Right cardiac atrium (tissue), 5 donors: ENCODE results near the gene SDHA. TPM values are rescaled to one million over a fixed set of nuclear protein-coding genes. Genes with fewer than 3 reads are reported as not detected.
"Not testable (repeated sequence)": the region's sequence is repeated elsewhere in the genome, so short reads cannot be mapped to it uniquely, and the experiment has no call there.

Experiments used
- ATAC-seq, 2 donors: fragments of 200-7000 bp; cut with Tn5 transposase; one replicate each; pipeline versions ENCODE4 v1.8.0 to v1.9.1; 2020; ENCODE audit warnings: moderate library complexity in 2 of 2, mild to moderate bottlenecking in 1 of 2
- DNase-seq, 3 donors: peaks; one replicate each; pipeline ENCODE4 v3.0.0-alpha.2; 2020
- H3K27ac ChIP-seq: one replicate; pipeline ENCODE4 v1.5.1; 2013; ENCODE audit warnings: mild to moderate bottlenecking, low read length, control low read depth, moderate library complexity
- H3K27me3 ChIP-seq: one replicate; pipeline ENCODE4 v1.6.1; 2013; ENCODE audit not compliant: control insufficient read depth, insufficient read depth
- H3K4me1 ChIP-seq: one replicate; pipeline ENCODE4 v1.6.1; 2013; ENCODE audit warnings: low read length; ENCODE audit not compliant: control insufficient read depth, insufficient read depth
- H3K4me3 ChIP-seq: one replicate; pipeline ENCODE4 v1.5.1; 2013; ENCODE audit warnings: low read length, control low read depth
- H3K9me3 ChIP-seq: one replicate; pipeline ENCODE4 v1.6.1; 2013; ENCODE audit warnings: low read length; ENCODE audit not compliant: control insufficient read depth
- WGBS: extraction: QIAGEN DNeasy Blood & Tissue Kit; methylation state at CpG from one replicate; pipeline ENCODE4 v1.1.7; 2013; 5-methylcytosine and 5-hydroxymethylcytosine counted together
- intact Hi-C, 4 donors: fragments of 100-400 bp; cut with DNase I; formaldehyde crosslinking; loops; one replicate each; pipeline versions ENCODE4 v1.11.0 to v1.14.0; 2022 to 2023
- long read RNA-seq, 4 donors: library from polyadenylated mRNA; unstranded; transcript quantifications; one replicate each; pipeline ENCODE4 v2.0.0, GENCODE V29; 2020 to 2021
- polyA plus RNA-seq: library from polyadenylated mRNA; stranded (reverse); fragments of 200-250 nt; gene quantifications from one replicate; pipeline ENCODE4 v1.2.3, GENCODE V29; 2013
- total RNA-seq, 4 donors: library from RNA; stranded (reverse); fragmentation: NEBNext Ultra II Directional; extraction: Animal tissue kit (Norgen Biotek cat#: 25700); gene quantifications; one replicate each; pipeline ENCODE4 v1.2.1, GENCODE V29; 2021
- donor health status: healthy with polysubstance abuse.
- donor health status: DM: no; HTN: yes; CAD: no.
- donor health status: DM: no; HTN: no; CAD: no.
- donor health status: DM: no; HTN: yes; CAD: no; lungs with severe emphysema.
- donor health status: DM: yes; HTN: yes; CAD: no.

Gene SDHA
- 100 to 1,000 TPM; 370 to 452 (median 422) TPM for total RNA-seq
- polyA plus RNA-seq, result 605 TPM
- long read RNA-seq, donor 1, transcript SDHA-201 (15 exons, 2,390 nt), result major isoform, 1,434 of 1,598 reads
- long read RNA-seq, donor 1, transcript SDHA-216 (10 exons, 2,209 nt), result minor isoform, 10 of 1,598 reads
- long read RNA-seq, donor 1, partial matches to known transcripts, result 122 of 1,598 reads
- long read RNA-seq, donor 1, other reads (novel, unspliced or antisense), result 25 of 1,598 reads
- long read RNA-seq, donor 2, transcript SDHA-201 (15 exons, 2,390 nt), result major isoform, 477 of 762 reads
- long read RNA-seq, donor 2, partial matches to known transcripts, result 50 of 762 reads
- long read RNA-seq, donor 2, other reads (novel, unspliced or antisense), result 228 of 762 reads
- long read RNA-seq, donor 3, transcript SDHA-204 (13 exons, 2,067 nt), result minor isoform, 18 of 3,572 reads
- long read RNA-seq, donor 3, transcript SDHA-216 (10 exons, 2,209 nt), result minor isoform, 13 of 3,572 reads
- long read RNA-seq, donor 3, transcript SDHA-201 (15 exons, 2,390 nt), result major isoform, 3,210 of 3,572 reads
- long read RNA-seq, donor 3, partial matches to known transcripts, result 202 of 3,572 reads
- long read RNA-seq, donor 3, other reads (novel, unspliced or antisense), result 124 of 3,572 reads
- long read RNA-seq, donor 4, transcript SDHA-201 (15 exons, 2,390 nt), result major isoform, 663 of 722 reads
- long read RNA-seq, donor 4, partial matches to known transcripts, result 36 of 722 reads
- long read RNA-seq, donor 4, other reads (novel, unspliced or antisense), result 15 of 722 reads

DNA sequence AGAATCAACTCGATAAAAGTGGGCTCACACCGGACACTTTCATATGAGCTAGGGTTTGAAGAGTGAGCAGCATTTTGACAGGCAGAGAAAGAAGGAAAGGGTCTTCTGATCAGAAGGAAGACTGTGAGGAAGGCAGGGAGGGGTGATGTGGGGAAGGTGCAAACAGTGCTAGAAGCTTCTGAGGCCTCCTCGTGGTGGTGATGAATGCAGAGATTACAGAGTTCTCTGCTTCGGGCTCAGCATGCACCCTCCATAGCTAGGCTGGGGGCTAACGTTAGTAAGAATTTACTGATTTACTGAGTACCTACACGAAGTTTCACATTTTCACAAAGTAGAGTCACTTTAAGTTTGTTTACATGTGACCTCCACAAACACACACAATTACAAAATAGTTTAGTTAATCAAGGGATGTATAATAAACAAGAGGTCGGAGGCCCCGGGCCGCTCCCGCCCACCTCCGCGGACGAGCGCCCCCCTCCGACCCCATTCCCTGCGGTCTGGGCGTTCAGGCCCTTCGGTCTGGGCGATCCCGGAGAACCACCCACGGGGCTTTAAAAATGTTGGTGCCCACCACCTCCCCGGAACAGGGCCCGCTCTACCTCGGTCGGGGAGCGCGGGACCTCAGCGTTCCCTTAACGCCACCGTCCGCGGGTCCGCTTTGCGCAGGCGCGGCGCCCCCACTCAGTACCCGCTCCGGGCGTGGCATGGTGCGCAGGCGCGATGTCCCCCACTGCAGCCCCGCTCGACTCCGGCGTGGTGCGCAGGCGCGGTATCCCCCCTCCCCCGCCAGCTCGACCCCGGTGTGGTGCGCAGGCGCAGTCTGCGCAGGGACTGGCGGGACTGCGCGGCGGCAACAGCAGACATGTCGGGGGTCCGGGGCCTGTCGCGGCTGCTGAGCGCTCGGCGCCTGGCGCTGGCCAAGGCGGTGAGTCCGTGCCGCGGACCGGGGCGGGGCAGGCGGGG is at the start of gene SDHA, which contains the start of gene CCDC127:
SDHA (plus strand) TSS at position 827 of the 963 bp plus-strand sequence; CDS start at position 863, 36 bp downstream.
CCDC127 (minus strand) TSS at position 660 of the 963 bp plus-strand sequence. CDS start 1,304 bp downstream, outside the sequence.
- under 1% methylated on average over 75 of the region's 75 CpGs for WGBS
- peak; percentile 96 to 97 for ATAC-seq
- intact Hi-C loops, result not testable (repeated sequence)

DNA sequence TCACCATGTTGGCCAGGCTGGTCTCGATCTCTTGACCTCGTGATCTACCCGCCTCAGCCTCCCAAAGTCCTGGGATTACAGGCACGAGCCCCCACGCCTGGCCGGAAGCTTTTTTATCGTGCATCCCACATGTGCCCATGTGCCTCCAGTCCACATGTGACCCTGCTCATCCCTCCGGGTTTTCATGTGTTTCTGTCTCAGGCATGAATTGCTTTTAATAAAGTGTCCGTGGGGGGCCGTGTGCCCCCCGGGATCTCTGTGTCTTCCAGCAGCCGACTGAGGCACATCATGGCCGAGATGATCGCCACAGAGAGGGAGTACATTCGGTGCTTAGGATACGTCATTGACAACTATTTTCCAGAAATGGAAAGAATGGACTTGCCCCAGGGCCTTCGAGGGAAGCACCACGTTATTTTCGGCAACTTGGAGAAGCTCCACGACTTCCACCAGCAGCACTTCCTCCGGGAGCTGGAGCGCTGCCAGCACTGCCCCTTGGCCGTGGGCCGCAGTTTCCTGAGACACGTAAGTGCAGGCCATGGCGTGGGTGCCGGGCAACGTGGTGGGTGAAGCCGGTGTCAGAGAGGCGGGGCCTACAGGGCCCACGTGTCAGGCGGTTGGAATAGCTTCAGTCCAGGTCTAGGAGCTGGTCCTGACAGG is 48.9 kb upstream of the SDHA start:
- intact Hi-C loops, result no loop called here
- Histone ChIP-seq H3K9me3 (no peaks in the 10 kb centered on the region), H3K4me1 (no peaks in the 10 kb centered on the region), H3K27ac (no peak overlapping the region), H3K4me3 (no peak overlapping the region), H3K27me3 (no peaks in the 10 kb centered on the region)
- peak; percentile 91 to 93 (median 93) for DNase-seq
- ATAC-seq, result peak; percentile 93 to 96
- 36% methylated on average over 32 of the region's 32 CpGs for WGBS

More for the DNA sequence above, at the start of gene SDHA, which contains the start of gene CCDC127:
- DNase-seq, result peak; percentile 99 to 100 (median 99)
- H3K27ac ChIP-seq, result peak within 1 kb of the TSS; percentile 74
- H3K27me3 ChIP-seq, H3K4me1 ChIP-seq, H3K9me3 ChIP-seq: not testable (repeated sequence)
- peak within 1 kb of the TSS; percentile 81 for H3K4me3 ChIP-seq

DNA sequence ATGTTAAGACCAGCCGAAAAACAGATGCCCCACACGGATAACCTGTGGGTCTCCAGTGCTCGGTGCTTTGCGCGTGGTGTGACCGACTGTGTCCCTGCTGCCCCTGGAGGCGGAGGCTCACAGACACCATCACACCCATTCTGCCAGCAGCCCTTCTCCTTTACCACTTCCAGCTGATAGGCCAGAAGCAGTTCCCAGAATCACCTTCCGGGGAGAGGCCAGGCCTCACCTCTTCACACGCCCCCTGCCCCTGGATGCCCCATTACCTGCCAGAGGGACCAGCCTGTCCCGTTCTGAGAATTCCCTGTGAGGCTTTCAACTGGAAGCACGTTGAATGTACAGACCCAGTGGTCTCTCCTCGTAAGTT is 48.4 kb upstream of the SDHA start:
- H3K27ac ChIP-seq, result no peak overlapping the region
- WGBS, result 40% methylated on average over 12 of the region's 12 CpGs
- H3K4me1 ChIP-seq, result no peaks in the 10 kb centered on the region
- no peaks in the 10 kb centered on the region for H3K9me3 ChIP-seq
- intact Hi-C loops, result no loop called here
- DNase-seq (no peak), ATAC-seq (no peak)
- H3K4me3 ChIP-seq, result no peak overlapping the region
- no peaks in the 10 kb centered on the region for H3K27me3 ChIP-seq

DNA sequence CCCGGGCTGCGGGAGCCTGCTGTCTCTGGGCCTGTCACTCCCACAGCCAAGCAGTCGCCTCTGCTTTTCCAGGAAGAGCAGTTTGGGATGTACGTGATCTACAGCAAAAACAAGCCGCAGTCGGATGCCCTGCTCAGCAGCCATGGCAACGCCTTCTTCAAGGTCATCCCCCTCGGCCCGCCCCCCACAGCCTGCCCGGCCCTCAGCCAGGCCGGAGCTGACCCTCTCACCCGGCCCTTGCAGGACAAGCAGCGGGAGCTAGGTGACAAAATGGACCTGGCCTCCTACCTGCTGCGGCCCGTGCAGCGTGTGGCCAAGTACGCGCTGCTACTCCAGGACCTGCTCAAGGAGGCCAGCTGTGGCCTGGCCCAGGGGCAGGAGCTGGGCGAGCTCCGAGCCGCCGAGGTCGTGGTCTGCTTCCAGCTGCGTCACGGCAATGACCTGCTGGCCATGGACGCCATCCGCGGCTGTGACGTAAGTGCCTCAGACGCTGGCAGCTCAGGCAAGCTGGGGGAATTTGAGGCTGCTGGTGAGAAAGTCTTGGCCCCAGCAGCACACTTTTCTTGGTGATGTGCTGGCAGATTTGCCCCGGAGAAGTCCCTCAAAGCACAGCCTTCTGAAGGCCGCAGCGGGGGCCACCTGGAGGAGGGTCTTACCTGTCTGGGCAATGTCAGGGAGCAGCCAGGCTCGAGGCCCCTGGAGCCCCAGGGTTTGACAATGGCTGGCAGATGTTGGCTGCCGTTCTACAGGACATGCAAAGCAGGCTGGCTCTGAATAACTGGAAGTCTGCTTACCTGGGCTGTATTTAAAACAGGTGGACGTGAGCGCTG is 46.9 kb upstream of the SDHA start:
- no peak for DNase-seq
- H3K27me3 ChIP-seq, result no peaks in the 10 kb centered on the region
- WGBS, result 78% methylated on average over 37 of the region's 37 CpGs
- ATAC-seq, result peak in 1 of 2 donors; percentile 16
- intact Hi-C loops, result no loop called here
- no peaks in the 10 kb centered on the region for H3K4me1 ChIP-seq
- H3K27ac ChIP-seq, result no peak overlapping the region
- H3K9me3 ChIP-seq, result no peaks in the 10 kb centered on the region
- H3K4me3 ChIP-seq, result no peak overlapping the region

DNA sequence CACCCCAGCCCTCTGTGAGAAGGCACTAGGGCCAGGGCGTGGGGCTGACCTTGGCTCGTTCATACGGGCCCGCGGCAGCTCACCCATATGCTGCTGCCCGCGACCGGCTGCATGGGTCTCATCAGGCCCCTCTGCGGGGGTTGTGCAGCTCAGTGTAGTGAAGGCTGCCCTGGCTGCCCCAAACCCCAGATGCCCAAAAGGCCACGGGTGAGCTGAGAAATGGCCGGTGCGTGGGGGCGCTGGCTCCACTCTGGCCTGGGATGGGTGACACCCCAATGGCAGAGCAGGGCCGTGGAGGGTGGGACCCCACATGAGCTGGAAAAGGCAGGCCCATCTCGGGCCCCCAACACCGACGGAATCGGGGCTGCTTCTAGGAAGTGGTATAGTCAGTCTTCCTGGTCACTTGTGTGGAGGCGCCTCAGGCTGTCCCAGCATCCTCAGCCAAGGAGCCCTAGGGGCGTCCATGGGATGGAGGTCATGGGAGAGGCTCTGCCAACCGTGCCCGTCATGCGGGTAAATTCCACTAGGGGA is 46.3 kb upstream of the SDHA start:
- no peak for DNase-seq
- WGBS, result 89% methylated on average over 23 of the region's 23 CpGs
- no peak for ATAC-seq
- intact Hi-C loops, result no loop called here
- Histone ChIP-seq H3K27ac (no peak overlapping the region), H3K4me1 (no peaks in the 10 kb centered on the region), H3K9me3 (no peaks in the 10 kb centered on the region), H3K27me3 (no peaks in the 10 kb centered on the region), H3K4me3 (no peak overlapping the region)

DNA sequence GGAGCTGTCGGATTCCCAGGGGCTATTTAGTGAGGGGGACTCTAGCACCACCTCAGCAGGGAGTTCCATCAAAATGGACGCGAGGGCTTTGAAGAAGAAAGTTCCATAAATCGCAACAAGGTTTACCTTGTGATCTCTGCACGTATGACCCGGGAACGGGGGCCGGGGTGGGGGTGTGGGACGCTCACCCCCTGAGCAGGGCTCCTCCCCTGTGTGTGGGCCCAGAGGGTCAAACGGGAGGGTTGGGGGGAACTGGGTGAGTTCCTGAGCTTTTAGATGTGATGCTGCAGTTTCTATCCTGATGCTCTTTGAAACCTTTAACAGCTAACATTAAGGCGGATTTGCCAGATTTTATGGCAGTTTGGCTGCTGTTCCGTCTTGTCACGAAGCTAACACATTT is 45.7 kb upstream of the SDHA start:
- Histone ChIP-seq H3K4me3 (no peak overlapping the region), H3K9me3 (no peaks in the 10 kb centered on the region), H3K27ac (no peak overlapping the region), H3K27me3 (no peaks in the 10 kb centered on the region), H3K4me1 (no peaks in the 10 kb centered on the region)
- ATAC-seq (no peak), DNase-seq (no peak)
- intact Hi-C loops, result no loop called here
- WGBS, result 86% methylated on average over 13 of the region's 13 CpGs

DNA sequence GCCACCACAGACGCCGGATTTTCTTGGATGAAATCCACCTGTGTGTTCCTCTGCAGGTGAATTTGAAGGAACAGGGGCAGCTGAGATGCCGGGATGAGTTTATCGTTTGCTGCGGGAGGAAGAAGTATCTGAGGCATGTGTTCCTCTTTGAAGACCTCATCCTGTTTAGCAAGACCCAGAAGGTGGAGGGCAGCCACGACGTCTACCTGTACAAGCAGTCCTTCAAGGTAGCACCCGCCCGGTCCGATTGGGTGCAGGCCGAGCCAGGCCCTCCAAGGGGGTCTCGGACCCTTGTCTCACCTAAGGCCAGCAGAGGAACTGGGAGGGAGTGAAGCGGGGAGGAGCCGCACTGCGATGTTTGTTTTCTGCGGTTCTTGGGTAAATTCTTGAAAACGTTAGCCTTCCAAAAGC is 45.3 kb upstream of the SDHA start:
- Histone ChIP-seq H3K4me1 (no peaks in the 10 kb centered on the region), H3K27ac (no peak overlapping the region), H3K4me3 (no peak overlapping the region), H3K27me3 (no peaks in the 10 kb centered on the region), H3K9me3 (no peaks in the 10 kb centered on the region)
- DNase-seq, result no peak
- ATAC-seq, result no peak
- intact Hi-C loops, result no loop called here
- WGBS, result 78% methylated on average over 17 of the region's 17 CpGs

DNA sequence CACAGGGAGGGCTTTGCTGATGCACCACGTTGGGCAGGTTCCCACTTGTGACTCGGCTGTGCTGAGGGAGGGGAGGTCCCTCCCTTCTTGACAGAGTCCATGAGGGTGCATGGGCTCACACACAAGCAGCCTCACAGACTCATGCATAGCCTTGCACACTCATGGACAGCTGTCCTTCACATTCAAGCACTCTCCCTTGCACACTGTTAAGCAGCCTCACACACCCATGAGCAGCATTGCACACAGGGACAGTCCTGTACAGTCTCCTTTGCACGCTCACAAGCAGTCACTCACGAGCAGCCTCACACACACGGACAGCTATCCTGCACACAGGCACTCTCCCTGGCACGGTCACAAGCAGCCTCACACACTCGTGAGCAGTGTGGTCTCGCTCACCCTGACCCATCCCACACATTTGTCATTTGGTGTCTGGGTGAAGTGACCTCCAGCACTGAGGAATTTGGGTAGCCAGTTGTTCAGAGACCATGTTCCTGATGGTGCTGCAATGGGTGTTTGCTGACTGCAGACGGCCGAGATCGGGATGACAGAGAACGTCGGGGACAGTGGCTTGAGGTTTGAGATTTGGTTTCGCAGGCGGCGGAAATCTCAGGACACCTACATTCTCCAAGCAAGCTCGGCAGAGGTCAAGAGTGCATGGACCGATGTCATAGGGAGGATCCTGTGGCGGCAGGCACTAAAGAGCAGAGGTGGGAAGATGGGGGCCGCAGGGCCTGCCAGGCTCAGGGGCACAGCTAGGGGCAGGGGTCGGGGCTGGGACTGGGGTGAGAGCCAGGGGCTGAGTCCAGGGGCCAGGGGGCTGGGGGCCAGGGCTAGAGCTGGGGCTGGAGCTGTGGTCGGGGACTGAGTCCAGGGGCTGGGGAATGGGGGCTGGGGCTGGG is 44.5 kb upstream of the SDHA start:
- Histone ChIP-seq H3K9me3 (no peaks in the 10 kb centered on the region), H3K4me1 (no peaks in the 10 kb centered on the region), H3K27me3 (no peaks in the 10 kb centered on the region), H3K4me3 (no peak overlapping the region), H3K27ac (no peak overlapping the region)
- 81% methylated on average over 22 of the region's 22 CpGs for WGBS
- ATAC-seq (no peak), DNase-seq (no peak)
- intact Hi-C loops, result no loop called here

DNA sequence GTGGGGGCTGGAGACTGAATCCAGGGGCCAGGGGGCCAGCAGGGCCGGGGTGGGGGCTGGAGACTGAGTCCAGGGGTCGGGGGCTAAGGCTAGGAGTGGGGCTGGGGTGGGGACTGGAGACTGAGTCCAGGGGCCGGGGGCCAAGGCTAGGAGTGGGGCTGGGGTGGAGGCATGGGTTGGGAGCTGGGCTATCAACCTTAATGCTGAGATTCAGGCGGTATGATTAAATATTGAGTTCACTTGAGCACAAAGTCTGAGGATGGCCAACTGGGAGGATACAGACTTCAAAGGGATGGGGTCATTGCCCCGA is 43.9 kb upstream of the SDHA start:
- H3K4me3 ChIP-seq, result no peak overlapping the region
- DNase-seq (no peak), ATAC-seq (no peak)
- no peak overlapping the region for H3K27ac ChIP-seq
- H3K4me1 ChIP-seq, result no peaks in the 10 kb centered on the region
- 92% methylated on average over 5 of the region's 5 CpGs for WGBS
- intact Hi-C loops, result no loop called here
- H3K9me3 ChIP-seq, result no peaks in the 10 kb centered on the region
- H3K27me3 ChIP-seq, result no peaks in the 10 kb centered on the region
